Mammary epithelial cell (primary cell): Measurements from ENCODE around the gene TTC28.

Experiments
- EZH2 ChIP-seq: IDR thresholded peaks from 2 replicates; pipeline ENCODE4 v1.6.1; 2012; ENCODE audit warnings: low read length, inconsistent platforms, borderline replicate concordance
- TF ChIP-seq, protein P1 (sequence below), 2 donors: IDR thresholded peaks in 1 of 2; conservative IDR thresholded peaks in 1 of 2; 2 replicates each; pipeline ENCODE4 v1.5.1; 2011 to 2012; ENCODE audit warnings: inconsistent platforms in 2 of 2, low read length in 2 of 2, mild to moderate bottlenecking in 2 of 2, control low read depth in 1 of 2, low read depth in 1 of 2; ENCODE audit not compliant: insufficient read depth in 1 of 2; ENCODE audit errors: extremely low read depth in 1 of 2

DNA sequence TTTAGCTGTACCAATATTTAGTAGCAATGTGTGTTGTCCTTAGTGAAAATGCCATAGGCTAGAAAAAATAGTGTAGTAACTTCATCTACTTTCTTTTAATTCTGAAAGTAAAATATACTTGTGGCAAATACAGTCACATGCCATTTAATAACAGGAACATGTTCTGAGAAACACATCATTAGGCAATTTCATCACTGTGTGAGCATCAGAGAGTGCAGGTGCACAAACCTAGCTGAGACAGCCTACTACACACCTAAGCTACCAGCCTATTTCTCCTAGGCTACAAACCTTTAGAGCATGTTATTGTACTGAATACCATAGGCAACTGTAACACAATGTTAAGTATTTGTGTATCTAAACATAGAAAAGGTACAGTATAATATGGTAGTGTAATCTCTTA is 633.5 kb downstream of the TTC28 start:
- TF ChIP-seq, protein P1, sequence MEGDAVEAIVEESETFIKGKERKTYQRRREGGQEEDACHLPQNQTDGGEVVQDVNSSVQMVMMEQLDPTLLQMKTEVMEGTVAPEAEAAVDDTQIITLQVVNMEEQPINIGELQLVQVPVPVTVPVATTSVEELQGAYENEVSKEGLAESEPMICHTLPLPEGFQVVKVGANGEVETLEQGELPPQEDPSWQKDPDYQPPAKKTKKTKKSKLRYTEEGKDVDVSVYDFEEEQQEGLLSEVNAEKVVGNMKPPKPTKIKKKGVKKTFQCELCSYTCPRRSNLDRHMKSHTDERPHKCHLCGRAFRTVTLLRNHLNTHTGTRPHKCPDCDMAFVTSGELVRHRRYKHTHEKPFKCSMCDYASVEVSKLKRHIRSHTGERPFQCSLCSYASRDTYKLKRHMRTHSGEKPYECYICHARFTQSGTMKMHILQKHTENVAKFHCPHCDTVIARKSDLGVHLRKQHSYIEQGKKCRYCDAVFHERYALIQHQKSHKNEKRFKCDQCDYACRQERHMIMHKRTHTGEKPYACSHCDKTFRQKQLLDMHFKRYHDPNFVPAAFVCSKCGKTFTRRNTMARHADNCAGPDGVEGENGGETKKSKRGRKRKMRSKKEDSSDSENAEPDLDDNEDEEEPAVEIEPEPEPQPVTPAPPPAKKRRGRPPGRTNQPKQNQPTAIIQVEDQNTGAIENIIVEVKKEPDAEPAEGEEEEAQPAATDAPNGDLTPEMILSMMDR (conservative IDR thresholded peaks at IDR 0.05 in 1 of 2, IDR thresholded peaks at IDR 0.05 in 1 of 2; ENCODE audit: extremely low read depth in 1 of 2, insufficient read depth in 1 of 2, low read depth in 1 of 2, low read length in 2 of 2) = no peak
- TF ChIP-seq EZH2 = no peak
